Stimulated activated naive CD8-positive, alpha-beta T cell treated with anti-CD3 and anti-CD28 coated beads, Interleukin-15, Interleukin-2, amounts not matched to agents 100 ng/mL and 50 ng/mL, for 24 hours (primary cell): ENCODE results near the gene TMEM106C.
A peak's percentile ranks its signal among the peaks of the same experiment; 100 is the strongest.

Experiments used
- H3K27ac Mint-ChIP-seq: one replicate; pipeline ENCODE4 v1.8.0; 2021; ENCODE audit warnings: mild to moderate bottlenecking, mixed read lengths
- H3K27me3 Mint-ChIP-seq: one replicate; pipeline ENCODE4 v1.8.0; 2021; ENCODE audit warnings: mixed read lengths
- H3K36me3 Mint-ChIP-seq: one replicate; pipeline ENCODE4 v1.8.0; 2021; ENCODE audit warnings: low read depth, mixed read lengths
- H3K4me1 Mint-ChIP-seq: one replicate; pipeline ENCODE4 v1.8.0; 2021; ENCODE audit warnings: low read depth, mixed read lengths
- H3K4me3 Mint-ChIP-seq: one replicate; pipeline ENCODE4 v1.8.0; 2021; ENCODE audit warnings: mild to moderate bottlenecking, mixed read lengths
- H3K9me3 Mint-ChIP-seq: one replicate; pipeline ENCODE4 v1.8.0; 2021; ENCODE audit warnings: mixed read lengths

Gene TMEM106C

GRCh38 chr12:47980779-47981495 is 17.5 kb downstream of the TMEM106C start:
- Mint-ChIP-seq H3K27ac (no peak overlapping the region), H3K27me3 (no peaks in the 10 kb centered on the region), H3K36me3 (no peaks in the 10 kb centered on the region), H3K9me3 (no peaks in the 10 kb centered on the region), H3K4me1 (no peaks in the 10 kb centered on the region), H3K4me3 (no peak overlapping the region)

GRCh38 chr12:47981496-47982260 is 18.3 kb downstream of the TMEM106C start:
- Mint-ChIP-seq H3K4me1 (no peaks in the 10 kb centered on the region), H3K36me3 (no peaks in the 10 kb centered on the region), H3K27ac (no peak overlapping the region), H3K9me3 (no peaks in the 10 kb centered on the region), H3K27me3 (no peaks in the 10 kb centered on the region), H3K4me3 (no peak overlapping the region)

GRCh38 chr12:47982311-47982710 is 18.9 kb downstream of the TMEM106C start:
- Mint-ChIP-seq H3K9me3 (no peaks in the 10 kb centered on the region), H3K27me3 (no peaks in the 10 kb centered on the region), H3K4me3 (no peak overlapping the region)

GRCh38 chr12:47982770-47983169 is 19.4 kb downstream of the TMEM106C start:
- Mint-ChIP-seq H3K27ac (no peak overlapping the region), H3K4me3 (no peak overlapping the region), H3K36me3 (no peaks in the 10 kb centered on the region), H3K4me1 (no peaks in the 10 kb centered on the region), H3K9me3 (no peaks in the 10 kb centered on the region), H3K27me3 (peaks cover 2% of the 10 kb centered on the region)

More at GRCh38 chr12:47982311-47982710, 18.9 kb downstream of the TMEM106C start:
- Mint-ChIP-seq H3K36me3 (no peaks in the 10 kb centered on the region), H3K4me1 (no peaks in the 10 kb centered on the region), H3K27ac (no peak overlapping the region)

GRCh38 chr12:47983541-47984115 is 20.2 kb downstream of the TMEM106C start:
- Mint-ChIP-seq H3K36me3 (no peaks in the 10 kb centered on the region), H3K4me1 (no peaks in the 10 kb centered on the region), H3K27me3 (peaks cover 5% of the 10 kb centered on the region), H3K4me3 (no peak overlapping the region), H3K27ac (no peak overlapping the region), H3K9me3 (no peaks in the 10 kb centered on the region)

- H3K27me3 Mint-ChIP-seq = peaks cover 5% of the 10 kb centered on the region
- H3K27ac Mint-ChIP-seq = no peak overlapping the region
- H3K9me3 Mint-ChIP-seq = no peaks in the 10 kb centered on the region
- H3K4me3 Mint-ChIP-seq = no peak overlapping the region
- no peaks in the 10 kb centered on the region for H3K36me3 Mint-ChIP-seq
- peaks cover 6% of the 10 kb centered on the region for H3K4me1 Mint-ChIP-seq
Measured at GRCh38 chr12:47984331-47984801, 21.0 kb downstream of the TMEM106C start.

GRCh38 chr12:47985596-47986290 is 22.3 kb downstream of the TMEM106C start:
- H3K4me1 Mint-ChIP-seq = peaks cover 20% of the 10 kb centered on the region
- H3K9me3 Mint-ChIP-seq = no peaks in the 10 kb centered on the region
- H3K27me3 Mint-ChIP-seq = peaks cover 5% of the 10 kb centered on the region
- no peak overlapping the region for H3K4me3 Mint-ChIP-seq
- H3K36me3 Mint-ChIP-seq = no peaks in the 10 kb centered on the region
- no peak overlapping the region for H3K27ac Mint-ChIP-seq

GRCh38 chr12:47986291-47986660 is 22.9 kb downstream of the TMEM106C start:
- H3K4me1 Mint-ChIP-seq = peaks cover 24% of the 10 kb centered on the region
- H3K4me3 Mint-ChIP-seq = no peak overlapping the region
- peaks cover 5% of the 10 kb centered on the region for H3K27me3 Mint-ChIP-seq
- H3K27ac Mint-ChIP-seq = no peak overlapping the region
- no peaks in the 10 kb centered on the region for H3K9me3 Mint-ChIP-seq
- no peaks in the 10 kb centered on the region for H3K36me3 Mint-ChIP-seq

GRCh38 chr12:47986832-47987231 is 23.4 kb downstream of the TMEM106C start:
- peaks cover 7% of the 10 kb centered on the region for H3K27me3 Mint-ChIP-seq
- no peaks in the 10 kb centered on the region for H3K9me3 Mint-ChIP-seq
- H3K4me3 Mint-ChIP-seq = no peak overlapping the region
- H3K4me1 Mint-ChIP-seq = peaks cover 24% of the 10 kb centered on the region
- no peaks in the 10 kb centered on the region for H3K36me3 Mint-ChIP-seq
- no peak overlapping the region for H3K27ac Mint-ChIP-seq

- Mint-ChIP-seq H3K27me3 (peaks cover 12% of the 10 kb centered on the region), H3K27ac (no peak overlapping the region), H3K9me3 (no peaks in the 10 kb centered on the region), H3K4me3 (no peak overlapping the region), H3K36me3 (no peaks in the 10 kb centered on the region), H3K4me1 (peaks cover 24% of the 10 kb centered on the region)
Measured at GRCh38 chr12:47987411-47988072, 24.1 kb downstream of the TMEM106C start.

- no peaks in the 10 kb centered on the region for H3K36me3 Mint-ChIP-seq
- peak overlapping the region; percentile 34 for H3K27ac Mint-ChIP-seq
- H3K4me1 Mint-ChIP-seq = peaks cover 24% of the 10 kb centered on the region
- no peaks in the 10 kb centered on the region for H3K9me3 Mint-ChIP-seq
- no peak overlapping the region for H3K4me3 Mint-ChIP-seq
- peaks cover 14% of the 10 kb centered on the region for H3K27me3 Mint-ChIP-seq
Measured at GRCh38 chr12:47988073-47989022, 25.0 kb downstream of the TMEM106C start.

- H3K27ac Mint-ChIP-seq = peak overlapping the region; percentile 34
- peaks cover 24% of the 10 kb centered on the region for H3K4me1 Mint-ChIP-seq
- no peaks in the 10 kb centered on the region for H3K36me3 Mint-ChIP-seq
- no peak overlapping the region for H3K4me3 Mint-ChIP-seq
- H3K9me3 Mint-ChIP-seq = no peaks in the 10 kb centered on the region
- peaks cover 14% of the 10 kb centered on the region for H3K27me3 Mint-ChIP-seq
Measured at GRCh38 chr12:47989023-47989417, 25.6 kb downstream of the TMEM106C start.

- peaks cover 17% of the 10 kb centered on the region for H3K27me3 Mint-ChIP-seq
- no peaks in the 10 kb centered on the region for H3K36me3 Mint-ChIP-seq
- peaks cover 24% of the 10 kb centered on the region for H3K4me1 Mint-ChIP-seq
- no peak overlapping the region for H3K27ac Mint-ChIP-seq
- no peak overlapping the region for H3K4me3 Mint-ChIP-seq
- H3K9me3 Mint-ChIP-seq = no peaks in the 10 kb centered on the region
Measured at GRCh38 chr12:47989666-47990065, 26.3 kb downstream of the TMEM106C start.
